Measurements from ENCODE around the gene MFAP3L.
A peak's percentile ranks its signal among the peaks of the same experiment; 100 is the strongest.
"Not testable (repeated sequence)": the region's sequence is repeated elsewhere in the genome, so short reads cannot be mapped to it uniquely, and the experiment has no call there.

Gene MFAP3L
- total RNA-seq = 3.0 to 4.2 reads per million in 2 donors

DNA sequence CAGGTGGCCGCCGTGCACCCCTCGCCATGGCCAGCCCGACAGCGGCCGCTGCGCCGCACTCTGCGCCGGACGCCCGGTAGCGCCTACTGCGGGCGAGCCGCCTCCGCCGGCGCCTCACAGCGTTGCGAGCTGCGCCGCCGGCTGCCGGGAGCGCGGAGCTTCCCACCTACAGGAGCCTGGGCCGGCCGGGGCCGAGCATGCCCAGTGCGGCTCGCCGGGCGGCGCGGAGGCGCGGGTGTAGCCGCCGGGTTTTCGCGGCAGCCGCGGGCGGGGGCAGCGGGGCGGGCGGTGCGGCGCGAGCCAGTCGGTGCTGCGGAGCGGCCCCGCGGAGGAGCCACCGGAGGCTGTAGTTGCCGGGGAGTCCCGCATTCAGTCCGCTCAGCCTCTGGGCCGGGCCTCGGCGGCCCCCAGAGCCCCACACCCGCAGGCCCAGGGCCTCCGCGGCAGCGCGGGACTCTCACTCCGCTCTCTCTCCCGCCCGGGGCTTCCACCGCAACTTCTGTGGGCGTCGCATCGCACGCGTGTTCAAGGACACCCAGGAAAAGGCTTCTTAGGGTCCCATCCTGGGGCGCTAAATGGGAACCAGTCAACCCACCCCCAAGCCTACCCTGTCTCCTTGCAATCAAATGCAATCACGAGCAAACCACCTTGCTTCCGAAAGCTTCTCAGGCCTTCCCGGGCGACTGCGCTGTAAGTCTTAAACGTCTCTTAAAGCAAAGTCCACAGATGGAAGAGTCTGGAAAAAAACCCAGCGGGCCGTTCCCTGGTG lies at the start of gene MFAP3L:
Gene MFAP3L, minus strand, starts transcription at position 143 of the 769 bp plus-strand sequence. CDS start 20,518 bp downstream, outside the sequence.
- peak; percentile 75 for DNase-seq

DNA sequence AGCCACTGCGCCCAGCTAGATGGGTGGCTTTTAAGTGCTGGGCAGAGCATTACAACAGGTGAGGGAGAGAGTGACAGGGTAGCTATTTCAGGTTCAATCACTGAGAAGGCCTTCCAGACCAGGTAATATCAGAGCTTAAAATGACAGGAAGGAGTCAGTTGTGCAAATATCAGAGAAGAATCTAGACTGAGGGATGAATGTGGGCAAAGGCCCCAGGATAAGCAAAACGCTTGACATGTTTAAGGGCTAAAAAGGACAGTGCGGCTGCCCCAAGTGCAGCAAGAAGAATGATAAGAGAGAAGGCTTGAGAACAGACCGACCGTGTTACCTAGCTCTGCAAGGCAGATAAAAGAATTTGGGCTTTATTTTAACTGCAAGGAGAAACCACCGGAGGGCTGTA lies 45.0 kb upstream of the MFAP3L start:
- DNase-seq = no peak

DNA sequence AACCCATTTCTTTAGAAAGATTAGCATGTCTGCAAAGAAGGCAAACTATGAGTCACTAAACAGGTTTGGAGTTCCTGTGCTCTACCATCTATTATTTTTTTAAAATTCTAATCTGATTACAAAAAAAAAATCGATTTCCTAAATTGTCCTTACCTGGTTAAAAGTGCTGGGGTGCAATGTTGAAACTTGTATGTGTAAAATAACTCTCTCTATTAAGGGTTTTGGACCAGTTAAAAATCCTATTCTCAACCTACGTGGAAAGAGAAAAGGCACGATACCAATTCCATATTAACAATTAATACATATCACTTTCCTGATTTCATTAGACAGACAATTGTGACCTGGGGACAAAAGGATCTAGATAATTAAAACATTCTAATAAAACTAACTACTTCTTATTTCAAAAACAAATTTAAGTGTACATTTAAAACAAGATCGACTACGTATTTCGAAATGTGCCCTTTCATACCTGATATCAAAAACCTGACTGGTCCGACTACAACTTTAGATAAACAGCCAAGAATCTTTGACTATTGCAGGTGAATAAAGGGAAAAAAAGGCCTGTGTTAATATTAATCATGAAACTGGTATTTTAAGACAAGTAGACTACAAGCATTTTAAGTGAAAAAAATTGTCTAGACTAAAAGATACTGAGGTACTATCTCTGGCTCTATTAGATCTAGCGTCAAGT lies 42.4 kb upstream of the MFAP3L start:
- DNase-seq = no peak

DNA sequence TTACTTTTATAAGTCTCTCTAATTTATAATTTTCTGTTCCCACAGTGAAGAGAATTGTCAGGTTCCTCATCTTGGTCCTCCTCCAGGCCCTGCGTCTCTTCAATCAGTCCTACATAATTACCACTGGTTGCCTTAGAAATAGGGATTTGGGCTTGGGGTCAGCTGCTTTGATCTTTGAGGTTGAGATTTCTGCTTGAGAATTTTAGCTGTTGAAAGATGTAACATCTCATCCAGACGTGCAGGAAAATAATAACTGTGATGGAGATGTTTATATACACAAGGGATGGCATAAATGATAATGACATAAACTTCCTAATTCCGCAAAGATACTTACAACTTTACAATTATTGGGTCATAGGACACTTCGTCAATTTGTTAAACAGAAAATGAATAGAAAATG lies 33.2 kb upstream of the MFAP3L start:
- DNase-seq = no peak

DNA sequence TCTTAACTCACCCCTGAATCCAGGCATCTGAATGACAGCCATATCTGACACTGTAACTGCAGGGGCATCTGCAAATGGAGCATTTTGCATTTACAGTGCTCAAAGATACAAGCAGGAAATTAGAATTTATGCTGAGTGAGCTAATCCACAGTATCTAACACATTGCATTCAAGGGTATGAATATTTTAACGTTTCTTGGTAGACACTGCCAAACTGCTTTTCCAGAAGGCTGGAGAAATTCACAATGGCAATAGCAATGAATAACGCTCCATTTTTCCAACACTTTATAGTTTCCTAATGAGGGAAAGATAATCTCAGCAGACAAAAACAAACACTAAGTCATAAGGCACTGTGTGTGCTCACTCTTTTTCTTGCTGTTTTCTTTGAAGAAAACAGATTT lies 32.6 kb upstream of the MFAP3L start:
- DNase-seq = no peak

DNA sequence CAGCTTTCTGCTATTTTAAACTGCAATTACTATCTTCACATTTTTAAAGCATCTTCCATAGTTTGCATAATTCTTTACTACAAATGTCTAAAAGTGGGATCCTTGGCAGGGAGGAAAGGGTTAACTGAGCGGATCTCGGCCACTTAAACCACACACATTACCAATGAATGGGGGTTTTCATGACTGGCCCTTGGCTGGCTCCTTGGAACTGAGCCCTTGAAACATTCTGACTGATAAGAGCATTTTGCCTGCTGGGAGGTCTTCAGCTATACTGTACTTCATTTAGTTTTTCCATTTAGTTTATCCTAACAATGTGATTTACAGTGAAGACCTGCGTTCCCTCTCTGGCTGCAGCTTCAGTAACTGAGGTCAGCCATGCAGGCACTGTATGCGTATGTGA lies 31.7 kb upstream of the MFAP3L start:
- no peak for DNase-seq

DNA sequence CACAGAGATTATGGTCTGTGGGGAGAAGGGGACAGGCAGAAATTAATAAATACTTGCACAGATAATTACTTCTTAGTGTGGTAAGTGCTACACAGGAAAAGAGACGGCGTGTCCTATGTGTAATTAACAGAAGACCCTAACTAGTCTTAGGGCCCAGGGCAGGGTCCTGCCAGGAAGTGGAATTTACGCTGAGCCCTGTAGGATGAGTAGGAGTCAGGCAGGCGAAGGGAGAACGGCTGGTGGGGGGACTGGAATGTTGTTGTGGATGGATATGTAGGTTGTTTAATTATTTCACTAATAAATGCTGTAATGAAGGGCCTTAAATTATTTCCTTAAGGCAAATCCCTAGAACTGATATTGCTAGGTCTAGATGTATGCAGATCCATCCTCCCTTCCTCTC lies 26.7 kb upstream of the MFAP3L start:
- no peak for DNase-seq

DNA sequence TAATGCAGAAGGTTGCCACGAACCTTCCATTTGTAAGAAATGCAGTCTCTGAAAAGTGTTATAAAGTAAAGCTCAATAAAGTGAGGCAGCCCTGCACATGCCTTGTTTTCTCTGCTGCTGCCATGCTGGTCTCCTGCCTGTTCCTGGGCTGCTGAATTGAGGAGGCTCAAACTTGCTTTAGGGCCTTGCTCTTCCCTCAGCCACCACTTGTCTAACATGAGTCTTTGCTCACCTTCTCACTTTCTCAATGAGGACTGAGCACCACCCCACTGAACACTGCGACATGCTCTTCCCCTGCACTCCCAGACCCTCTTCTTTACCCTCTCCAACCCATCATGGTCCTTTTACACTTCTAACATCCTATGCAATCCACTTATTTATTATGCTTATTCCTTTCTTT lies 25.2 kb upstream of the MFAP3L start:
- no peak for DNase-seq

DNA sequence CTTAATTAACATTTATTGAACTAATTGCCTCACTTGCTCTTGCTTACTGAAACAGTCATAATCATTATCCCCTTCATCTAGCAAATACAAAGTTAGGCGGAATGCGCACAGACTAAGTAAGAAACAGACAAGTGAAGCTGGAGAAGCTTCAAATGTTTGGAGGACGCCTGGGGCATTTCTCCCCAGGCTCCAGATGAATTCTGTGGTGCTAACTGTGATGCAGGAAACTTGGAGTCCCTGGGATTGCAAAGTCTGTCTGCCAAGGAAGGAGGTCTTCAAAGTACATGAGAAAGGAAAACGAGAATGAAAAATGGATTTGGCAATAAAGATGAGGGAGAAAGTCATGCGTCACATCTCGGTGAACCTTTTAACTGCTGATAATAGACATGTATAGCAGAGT lies 23.6 kb upstream of the MFAP3L start:
- no peak for DNase-seq

DNA sequence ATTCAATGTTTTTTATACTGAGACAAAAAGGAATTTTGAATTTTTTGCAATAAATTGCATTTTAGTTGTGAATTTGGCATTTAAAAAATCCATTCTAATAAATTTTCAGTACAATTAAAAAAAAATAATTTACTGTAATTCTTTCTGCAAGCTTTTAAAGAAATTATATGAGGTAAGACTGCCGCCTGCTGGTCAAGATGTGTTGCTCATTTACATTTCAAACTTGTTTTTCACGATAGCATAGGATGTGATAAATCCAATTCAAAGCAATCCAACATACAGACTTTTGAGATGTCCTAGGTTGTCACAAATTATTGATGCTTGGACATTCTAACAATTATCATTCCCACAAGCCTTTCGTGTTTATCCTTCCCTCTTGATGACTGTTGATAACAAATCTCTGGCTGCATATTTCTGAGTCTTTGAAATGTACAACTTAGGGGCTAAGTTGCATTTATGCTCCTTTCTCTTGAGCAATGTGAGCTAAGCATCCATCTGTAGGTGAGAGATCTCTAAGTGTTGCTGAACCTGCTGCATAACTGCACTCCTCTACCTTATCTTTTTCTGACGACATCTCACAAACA lies 21.7 kb upstream of the MFAP3L start:
- DNase-seq = no peak

DNA sequence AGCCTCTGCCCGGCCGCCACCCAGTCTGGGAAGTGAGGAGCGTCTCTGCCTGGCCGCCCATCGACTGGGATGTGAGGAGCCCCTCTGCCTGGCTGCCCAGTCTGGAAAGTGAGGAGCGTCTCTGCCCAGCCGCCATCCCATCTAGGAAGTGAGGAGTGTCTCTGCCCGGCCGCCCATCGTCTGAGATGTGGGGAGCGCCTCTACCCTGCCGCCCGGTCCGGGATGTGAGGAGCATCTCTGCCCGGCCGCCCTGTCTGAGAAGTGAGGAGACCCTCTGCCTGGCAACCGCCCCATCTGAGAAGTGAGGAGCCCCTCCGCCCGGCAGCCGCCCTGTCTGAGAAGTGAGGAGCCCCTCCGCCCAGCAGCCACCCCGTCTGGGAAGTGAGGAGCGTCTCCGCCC lies 20.0 kb upstream of the MFAP3L start:
- DNase-seq = not testable (repeated sequence)

DNA sequence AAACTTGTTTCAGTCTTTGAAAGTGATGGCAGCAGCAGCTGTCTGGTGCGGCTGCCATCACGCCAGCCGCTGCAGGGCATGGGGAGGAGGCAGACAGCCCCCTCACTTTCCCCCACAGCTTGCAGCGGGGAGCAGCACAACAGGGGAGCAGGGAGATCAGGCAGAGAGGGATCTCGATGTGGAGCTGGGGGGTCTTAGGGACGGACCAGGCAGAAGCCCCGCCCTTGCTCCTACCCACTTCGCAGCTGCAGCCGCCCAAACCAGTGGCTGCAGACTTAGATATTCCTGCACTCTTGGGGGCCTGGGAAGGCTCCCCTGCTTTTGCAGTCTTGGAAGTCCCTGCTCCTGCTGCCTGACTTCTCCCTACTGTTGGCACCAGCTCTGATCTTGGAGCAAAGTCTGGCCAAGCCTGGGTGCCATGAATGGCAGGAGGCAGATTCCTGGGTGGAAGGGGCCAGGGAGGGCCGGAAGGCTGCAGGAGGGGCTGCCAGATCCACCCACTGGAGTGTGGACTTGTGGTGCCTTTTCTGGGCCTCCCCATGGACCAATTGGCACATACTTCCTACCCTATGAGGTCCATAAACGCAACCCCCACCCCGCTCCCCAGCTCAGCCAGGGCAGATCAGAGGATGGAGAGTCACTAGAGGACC lies 14.0 kb upstream of the MFAP3L start:
- DNase-seq = no peak

DNA sequence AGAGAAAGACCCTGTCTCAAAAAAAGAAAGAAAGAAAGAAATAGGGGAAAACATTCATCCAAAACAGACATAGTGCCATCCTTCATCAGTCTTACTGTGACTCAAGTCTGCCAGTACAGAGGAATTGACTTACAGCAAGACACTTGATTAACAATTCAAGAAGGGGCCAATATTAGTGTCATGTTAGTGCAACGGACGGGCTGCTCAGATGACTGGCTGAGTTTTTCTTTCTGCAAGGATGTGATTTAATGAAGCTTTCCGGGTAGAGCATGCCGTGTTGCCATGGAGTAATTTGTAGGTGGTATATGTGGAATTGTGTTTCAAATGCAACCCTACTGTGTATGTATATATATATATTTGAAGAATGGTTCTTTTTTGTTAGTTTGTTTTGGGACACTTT lies 12.6 kb upstream of the MFAP3L start:
- no peak for DNase-seq

DNA sequence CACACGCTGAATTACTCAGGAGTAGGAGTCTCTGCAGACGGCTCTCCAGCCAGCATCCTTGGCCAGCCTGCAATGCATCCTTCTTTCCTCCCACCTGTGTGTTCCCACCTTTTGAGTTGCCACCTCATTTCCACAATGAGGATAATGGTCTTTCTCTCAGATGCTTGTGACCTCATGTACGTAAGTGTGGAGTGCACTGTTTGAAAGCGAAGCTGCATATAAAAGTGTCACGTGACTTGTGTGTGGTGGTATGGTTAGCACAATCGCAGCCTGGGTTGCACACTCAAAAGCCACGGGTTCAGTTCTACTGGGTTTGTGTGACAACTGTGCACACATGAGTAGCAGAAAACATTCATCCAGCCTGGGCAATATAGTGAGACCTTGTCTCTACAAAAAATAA lies 12.0 kb upstream of the MFAP3L start:
- no peak for DNase-seq

DNA sequence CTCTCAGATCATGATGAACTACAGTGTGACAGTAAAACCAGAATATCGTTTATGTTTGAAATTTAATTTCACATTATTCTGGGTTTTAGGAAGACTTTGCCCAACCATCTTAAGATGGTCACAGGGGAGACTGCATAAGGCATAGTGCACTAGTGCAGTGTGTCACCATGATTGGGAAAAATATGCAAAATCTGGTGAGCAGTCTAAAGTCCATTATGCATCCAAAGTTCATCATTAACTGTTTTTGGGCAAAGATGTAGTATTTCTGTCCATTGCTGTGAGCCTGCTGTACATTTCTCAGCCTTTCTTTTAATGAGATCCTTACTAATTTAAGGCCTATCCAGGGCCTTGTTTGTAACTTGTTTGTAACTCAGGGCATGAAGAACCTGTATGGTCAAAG lies 11.3 kb upstream of the MFAP3L start:
- DNase-seq = no peak

DNA sequence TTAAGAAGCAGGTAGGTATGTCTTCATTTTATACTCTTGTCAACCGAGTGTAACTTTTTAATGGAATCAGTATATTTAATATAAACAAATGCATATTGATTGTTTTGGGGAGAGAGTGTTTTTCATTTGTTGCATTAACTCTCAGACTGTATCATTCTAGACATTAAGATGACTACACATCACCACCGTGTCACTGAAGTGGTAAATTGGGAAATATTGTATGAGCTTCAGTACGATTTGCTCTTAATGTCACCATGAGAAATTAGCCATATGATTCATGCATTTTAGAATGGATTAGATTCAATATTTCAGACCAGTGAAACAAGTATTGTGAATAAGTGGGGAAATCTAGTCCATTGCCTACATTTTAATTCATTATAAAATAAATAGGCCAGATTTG lies 9.7 kb upstream of the MFAP3L start:
- DNase-seq = no peak

DNA sequence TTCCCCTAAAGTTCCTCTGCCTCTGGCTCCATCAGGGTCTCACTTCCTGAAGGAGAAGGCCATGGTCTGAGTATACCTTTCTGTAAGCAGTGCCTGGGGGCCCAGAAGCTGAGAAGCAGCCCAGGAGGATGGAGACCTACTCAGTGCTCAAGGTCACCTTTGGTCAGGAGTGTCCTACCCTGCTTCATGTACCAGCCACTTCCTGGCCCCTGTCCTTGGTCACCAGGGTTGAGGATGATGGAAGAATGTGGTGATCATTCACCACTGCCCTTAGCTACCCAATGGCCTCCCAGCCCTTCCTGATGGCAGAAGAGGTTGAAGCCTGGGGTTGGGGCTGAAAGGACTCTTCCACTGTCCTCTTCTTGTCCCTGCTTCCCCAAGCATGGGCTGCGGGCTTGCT lies 9.0 kb upstream of the MFAP3L start:
- DNase-seq = no peak

DNA sequence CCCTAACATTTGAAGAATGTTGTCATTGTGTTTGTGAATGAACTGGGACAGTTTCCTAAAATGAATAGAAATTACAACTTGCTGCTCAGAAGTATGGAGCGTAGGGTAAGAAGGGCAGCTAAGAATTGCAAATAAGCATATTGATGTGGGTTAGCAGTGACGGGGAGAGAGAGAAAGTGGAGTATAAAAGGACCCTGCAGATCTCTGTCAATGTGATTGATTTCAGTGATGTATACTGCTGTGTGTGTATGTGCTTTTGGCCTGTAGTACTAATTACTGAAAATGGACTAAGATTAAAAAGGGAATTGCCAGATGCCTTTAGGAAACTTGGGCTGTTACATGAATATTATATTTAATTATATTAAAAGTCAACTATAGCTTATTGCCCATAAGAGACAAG lies 7.8 kb upstream of the MFAP3L start:
- no peak for DNase-seq

DNA sequence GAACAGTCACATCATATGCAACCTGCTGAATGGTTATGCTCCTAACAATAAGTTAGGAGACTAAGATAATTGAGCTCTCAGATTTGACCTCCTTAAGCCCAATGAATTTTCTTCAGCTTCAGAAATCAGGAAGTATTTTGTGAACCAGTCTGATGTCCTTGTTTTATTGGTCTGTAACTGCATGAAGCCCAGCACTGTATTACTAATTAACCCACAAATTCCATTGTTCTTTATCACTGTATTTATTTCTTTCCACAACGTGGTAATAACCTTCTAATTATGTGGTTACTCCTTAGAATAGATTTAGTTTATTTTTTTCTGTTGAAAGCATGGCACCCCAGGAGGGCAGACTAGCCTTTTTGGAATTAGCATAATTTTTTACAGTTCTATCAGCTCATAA lies 3.9 kb upstream of the MFAP3L start:
- DNase-seq = no peak

DNA sequence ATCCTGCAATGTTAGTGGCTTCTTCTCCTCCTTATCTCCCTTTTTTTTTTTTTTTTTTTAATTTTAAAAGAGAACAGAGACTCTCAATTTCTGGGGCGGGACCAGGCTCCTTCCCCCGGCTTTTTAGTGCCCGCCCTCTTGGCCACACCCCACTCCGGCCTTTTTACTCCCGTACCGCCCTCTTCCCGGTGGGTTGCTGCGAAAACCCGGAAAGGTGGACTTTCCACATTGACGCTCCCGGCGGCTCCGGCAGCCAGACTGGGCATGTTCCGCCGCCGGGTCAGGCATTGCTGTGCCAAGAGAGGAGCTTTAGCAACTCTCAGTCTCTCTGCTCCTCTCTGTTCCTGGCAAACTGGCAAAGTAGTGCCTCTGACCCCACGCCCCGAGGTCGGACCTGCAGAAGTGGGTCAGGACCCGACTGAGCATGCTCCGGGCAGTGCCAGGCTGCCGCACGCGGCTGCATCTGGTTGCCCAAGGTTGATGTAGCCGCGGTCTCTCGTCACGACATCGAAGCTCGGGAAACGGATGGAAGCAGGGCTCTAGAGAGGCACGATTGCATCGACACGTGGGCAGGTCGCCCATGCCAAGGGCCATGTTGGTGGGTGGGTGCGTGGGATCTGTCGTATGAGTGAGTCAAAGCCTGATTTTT lies 1.1 kb upstream of the MFAP3L start:
- peak; percentile 32 for DNase-seq

DNA sequence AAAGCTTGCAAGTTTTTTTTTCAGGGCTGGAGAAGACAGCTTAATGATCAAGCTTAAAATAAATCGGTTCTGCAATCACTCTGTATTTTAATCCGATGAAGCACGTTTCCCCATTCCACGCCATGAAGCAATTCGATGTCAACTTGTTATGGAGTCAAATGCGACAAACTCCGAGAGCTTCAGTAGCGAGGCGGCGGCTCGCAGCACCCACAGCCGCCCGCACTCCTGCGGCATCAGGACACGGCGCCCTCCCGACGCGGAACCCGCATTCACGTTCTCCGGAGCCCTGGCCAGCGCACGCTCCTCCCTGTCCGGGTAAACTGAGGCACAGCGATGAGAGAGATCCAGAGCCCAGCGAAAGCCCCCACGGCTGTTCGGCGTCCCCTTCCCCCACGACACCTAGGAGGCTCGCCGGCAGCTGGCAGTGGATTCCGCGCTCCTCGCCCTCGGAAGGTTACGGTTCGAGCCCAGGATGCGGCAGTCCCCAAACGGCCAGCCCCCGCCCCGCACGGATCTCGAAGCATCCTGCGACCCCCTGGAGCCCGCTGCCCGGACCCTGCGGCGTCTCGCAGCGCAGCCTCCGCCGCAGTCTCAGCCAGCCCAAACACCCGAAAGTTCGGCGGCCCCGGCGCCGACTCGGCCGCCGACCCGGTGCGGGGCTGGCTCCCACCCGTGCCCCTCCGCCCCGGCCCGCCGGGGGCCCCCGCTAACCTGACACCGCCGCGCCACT lies 507 bp downstream of the MFAP3L start:
- no peak for DNase-seq

DNA sequence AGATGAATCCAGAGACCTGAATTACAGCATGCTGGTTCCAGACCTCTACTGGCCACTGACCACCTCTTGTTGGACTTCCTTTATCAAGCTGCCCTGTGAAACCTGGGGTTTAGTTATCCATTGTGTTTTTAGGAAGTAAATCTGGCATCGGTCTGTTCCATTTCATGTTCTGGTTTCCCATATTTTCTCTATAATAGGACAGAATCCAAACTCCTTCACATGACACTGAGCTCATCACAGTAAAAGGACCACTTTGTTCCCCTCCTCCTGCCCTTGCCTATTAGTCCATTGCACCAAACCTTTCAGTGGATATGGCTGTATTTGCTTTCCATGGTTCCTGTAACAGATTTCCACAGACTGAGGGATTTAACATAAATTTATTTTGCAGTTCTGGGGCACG lies 4.0 kb downstream of the MFAP3L start:
- DNase-seq = no peak

Measured in activated gamma-delta T cell (primary cell).